ENCODE data around the gene GRIK3.

DNA sequence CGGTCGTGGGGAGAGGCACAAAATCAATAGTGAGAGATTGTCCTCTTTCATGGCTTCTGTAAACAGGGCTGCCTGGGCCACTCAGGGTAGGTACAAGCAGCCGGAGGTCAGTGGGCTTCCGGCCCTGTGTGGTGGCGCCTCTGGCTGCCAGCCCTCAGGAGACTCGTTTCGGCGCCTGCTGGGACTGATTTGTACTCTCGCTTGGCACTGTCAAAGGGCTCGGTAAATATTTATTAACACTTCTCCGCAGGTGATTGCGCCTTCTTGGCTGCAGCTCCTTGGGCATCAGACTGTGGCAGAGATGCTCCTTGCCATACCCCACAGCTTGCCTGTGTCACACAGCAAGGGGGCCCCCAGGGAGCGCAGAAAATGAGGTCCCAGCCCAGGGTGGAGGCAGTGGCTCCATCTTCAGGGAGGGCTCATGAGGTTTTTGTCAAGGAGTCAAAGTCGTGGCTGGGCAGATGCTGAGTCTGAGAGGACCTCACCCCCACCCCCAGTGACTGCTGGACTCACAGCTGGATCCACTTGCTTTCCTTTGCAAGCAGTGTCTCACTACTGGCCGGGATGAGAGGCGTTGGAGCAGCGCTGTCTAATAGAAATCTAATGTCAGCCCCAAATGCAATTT, 262.5 kb downstream of the GRIK3 start:
- TF ChIP-seq NFE2L1 (CRISPR knock-in tag; IDR thresholded peaks at IDR 0.05) (no peak), RORB (CRISPR knock-in tag; IDR thresholded peaks at IDR 0.05) (no peak), NR2C2 (CRISPR knock-in tag; IDR thresholded peaks at IDR 0.05) (no peak), KAT7 (CRISPR knock-in tag; IDR thresholded peaks at IDR 0.05; ENCODE audit: borderline replicate concordance) (no peak)
- TF ChIP-seq, protein P1, sequence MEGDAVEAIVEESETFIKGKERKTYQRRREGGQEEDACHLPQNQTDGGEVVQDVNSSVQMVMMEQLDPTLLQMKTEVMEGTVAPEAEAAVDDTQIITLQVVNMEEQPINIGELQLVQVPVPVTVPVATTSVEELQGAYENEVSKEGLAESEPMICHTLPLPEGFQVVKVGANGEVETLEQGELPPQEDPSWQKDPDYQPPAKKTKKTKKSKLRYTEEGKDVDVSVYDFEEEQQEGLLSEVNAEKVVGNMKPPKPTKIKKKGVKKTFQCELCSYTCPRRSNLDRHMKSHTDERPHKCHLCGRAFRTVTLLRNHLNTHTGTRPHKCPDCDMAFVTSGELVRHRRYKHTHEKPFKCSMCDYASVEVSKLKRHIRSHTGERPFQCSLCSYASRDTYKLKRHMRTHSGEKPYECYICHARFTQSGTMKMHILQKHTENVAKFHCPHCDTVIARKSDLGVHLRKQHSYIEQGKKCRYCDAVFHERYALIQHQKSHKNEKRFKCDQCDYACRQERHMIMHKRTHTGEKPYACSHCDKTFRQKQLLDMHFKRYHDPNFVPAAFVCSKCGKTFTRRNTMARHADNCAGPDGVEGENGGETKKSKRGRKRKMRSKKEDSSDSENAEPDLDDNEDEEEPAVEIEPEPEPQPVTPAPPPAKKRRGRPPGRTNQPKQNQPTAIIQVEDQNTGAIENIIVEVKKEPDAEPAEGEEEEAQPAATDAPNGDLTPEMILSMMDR (IDR thresholded peaks at IDR 0.05), result no peak

All from WTC11 (cell line).